Lung (tissue), 12 donors: ENCODE results near the gene CEP104. TPM values are rescaled to one million over a fixed set of nuclear protein-coding genes. Genes with fewer than 3 reads are reported as not detected.

Source experiments
- ATAC-seq: fragments of 200-7000 bp; cut with Tn5 transposase; one replicate; pipeline ENCODE4 v1.9.1; 2020; ENCODE audit warnings: moderate number of reproducible peaks; ENCODE audit not compliant: insufficient read depth, low FRiP score
- DNase-seq, 3 donors: peaks; one replicate each; pipeline ENCODE4 v3.0.0-alpha.2; 2013 to 2017
- H3K27ac ChIP-seq, 2 donors: one replicate each; pipeline ENCODE4 v1.5.1; 2013; ENCODE audit warnings: mild to moderate bottlenecking in 2 of 2, moderate library complexity in 2 of 2, control low read depth in 1 of 2, inconsistent platforms in 1 of 2, low read depth in 1 of 2, low read length in 1 of 2
- H3K27me3 ChIP-seq, 3 donors: one replicate each; pipeline ENCODE4 v1.5.1; 2013; ENCODE audit warnings: low read length in 2 of 3; ENCODE audit not compliant: control insufficient read depth in 3 of 3, insufficient read depth in 3 of 3
- H3K36me3 ChIP-seq, 4 donors: one replicate each; pipeline ENCODE4 v1.5.1; 2013; ENCODE audit warnings: low read length in 4 of 4, mild to moderate bottlenecking in 1 of 4, moderate library complexity in 1 of 4; ENCODE audit not compliant: control insufficient read depth in 4 of 4, insufficient read depth in 4 of 4
- H3K4me1 ChIP-seq, 5 donors: one replicate each; pipeline ENCODE4 v1.5.1; 2013; ENCODE audit warnings: low read length in 5 of 5, mild to moderate bottlenecking in 2 of 5, moderate library complexity in 1 of 5; ENCODE audit not compliant: control insufficient read depth in 5 of 5, insufficient read depth in 5 of 5
- H3K4me3 ChIP-seq: one replicate; pipeline ENCODE4 v1.5.1; 2013; ENCODE audit warnings: mild to moderate bottlenecking, control low read depth, moderate library complexity
- H3K9ac ChIP-seq, 2 donors: one replicate each; pipeline ENCODE4 v1.5.1; 2013; ENCODE audit warnings: low read length in 2 of 2, control low read depth in 1 of 2; ENCODE audit not compliant: insufficient read depth in 1 of 2
- H3K9me3 ChIP-seq, 4 donors: one replicate each; pipeline ENCODE4 v1.5.1; 2013; ENCODE audit warnings: low read length in 3 of 4, mild to moderate bottlenecking in 1 of 4, moderate library complexity in 1 of 4; ENCODE audit not compliant: control insufficient read depth in 4 of 4, insufficient read depth in 3 of 4
- WGBS, 2 donors: extraction: QIAGEN DNeasy Blood & Tissue Kit; methylation state at CpG; one replicate each; pipeline ENCODE4 v1.1.7; 2013; 5-methylcytosine and 5-hydroxymethylcytosine counted together
- polyA plus RNA-seq, 2 donors: library from polyadenylated mRNA; stranded (reverse); fragments of 200-250 nt; gene quantifications; one replicate each; pipeline ENCODE4 v1.2.1, GENCODE V29; 2013
- total RNA-seq, 2 donors: library from RNA; depleted of rRNA in 1 of 2; stranded (reverse); fragments of >200 nt in 1 of 2; gene quantifications; one replicate each; pipeline ENCODE4 v1.2.1, GENCODE V29; 2014 to 2021
- TF ChIP-seq, protein P1 (sequence below): IDR thresholded peaks from 2 replicates; pipeline ENCODE4 v1.5.1; 2012; ENCODE audit warnings: mild to moderate bottlenecking; ENCODE audit errors: control extremely low read depth, extremely low read depth
- donor health status: control.
- donor health status: control.
- donor health status: Bipolar disorder and iron deficiency.
- donor health status: healthy.
- donor health status: DM: yes; HTN: yes; CAD: no.

Gene CEP104
- total and polyA plus RNA-seq, 4 donors: 8.9 to 56.5 (median 25.5) TPM

- H3K36me3 ChIP-seq: peaks cover 4 to 29% (median 14%) of the 10 kb centered on the region in 4 donors
- ATAC-seq (no peak), DNase-seq (no peak)
- H3K4me3 ChIP-seq: no peak overlapping the region
- H3K9ac ChIP-seq: no peak overlapping the region
- 90 to 91% methylated on average over 18 of the region's 18 CpGs for WGBS, 2 donors
- H3K27me3 ChIP-seq: no peaks in the 10 kb centered on the region
- H3K9me3 ChIP-seq: no peaks in the 10 kb centered on the region
- H3K4me1 ChIP-seq: peaks cover 3 to 15% (median 11%) of the 10 kb centered on the region in 5 donors
- no peak overlapping the region for H3K27ac ChIP-seq
- TF ChIP-seq, protein P1, sequence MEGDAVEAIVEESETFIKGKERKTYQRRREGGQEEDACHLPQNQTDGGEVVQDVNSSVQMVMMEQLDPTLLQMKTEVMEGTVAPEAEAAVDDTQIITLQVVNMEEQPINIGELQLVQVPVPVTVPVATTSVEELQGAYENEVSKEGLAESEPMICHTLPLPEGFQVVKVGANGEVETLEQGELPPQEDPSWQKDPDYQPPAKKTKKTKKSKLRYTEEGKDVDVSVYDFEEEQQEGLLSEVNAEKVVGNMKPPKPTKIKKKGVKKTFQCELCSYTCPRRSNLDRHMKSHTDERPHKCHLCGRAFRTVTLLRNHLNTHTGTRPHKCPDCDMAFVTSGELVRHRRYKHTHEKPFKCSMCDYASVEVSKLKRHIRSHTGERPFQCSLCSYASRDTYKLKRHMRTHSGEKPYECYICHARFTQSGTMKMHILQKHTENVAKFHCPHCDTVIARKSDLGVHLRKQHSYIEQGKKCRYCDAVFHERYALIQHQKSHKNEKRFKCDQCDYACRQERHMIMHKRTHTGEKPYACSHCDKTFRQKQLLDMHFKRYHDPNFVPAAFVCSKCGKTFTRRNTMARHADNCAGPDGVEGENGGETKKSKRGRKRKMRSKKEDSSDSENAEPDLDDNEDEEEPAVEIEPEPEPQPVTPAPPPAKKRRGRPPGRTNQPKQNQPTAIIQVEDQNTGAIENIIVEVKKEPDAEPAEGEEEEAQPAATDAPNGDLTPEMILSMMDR: no peak
These were observed 66.1 kb downstream of the CEP104 start for GRCh38 chr1:3790952-3791351.

GRCh38 chr1:3790500-3790923 is 66.5 kb downstream of the CEP104 start:
- no peak overlapping the region for H3K4me3 ChIP-seq
- TF ChIP-seq, protein P1: no peak
- peaks cover 4 to 31% (median 14%) of the 10 kb centered on the region in 4 donors for H3K36me3 ChIP-seq
- no peak overlapping the region for H3K27ac ChIP-seq
- WGBS, 2 donors: 82 to 95% methylated on average over 12 of the region's 12 CpGs
- no peaks in the 10 kb centered on the region for H3K27me3 ChIP-seq
- no peak for DNase-seq
- H3K9me3 ChIP-seq: no peaks in the 10 kb centered on the region
- H3K9ac ChIP-seq: no peak overlapping the region
- ATAC-seq: no peak
- H3K4me1 ChIP-seq: peaks cover 3 to 15% (median 11%) of the 10 kb centered on the region in 5 donors

- Histone ChIP-seq H3K36me3 (peaks cover 4 to 38% (median 18%) of the 10 kb centered on the region in 4 donors), H3K27me3 (no peaks in the 10 kb centered on the region), H3K9ac (no peak overlapping the region), H3K27ac (no peak overlapping the region), H3K4me3 (no peak overlapping the region), H3K4me1 (peaks cover 0 to 15% (median 3%) of the 10 kb centered on the region in 5 donors), H3K9me3 (no peaks in the 10 kb centered on the region)
- TF ChIP-seq, protein P1: no peak
- WGBS, 2 donors: 88 to 90% methylated on average over 34 of the region's 34 CpGs
- ATAC-seq: no peak
- no peak for DNase-seq
These were observed 67.3 kb downstream of the CEP104 start for GRCh38 chr1:3789421-3790300.
